DMS153 (cell line): ENCODE results near the gene KRTAP9-7.
"Not testable (repeated sequence)": the region's sequence is repeated elsewhere in the genome, so short reads cannot be mapped to it uniquely, and the experiment has no call there.

Experiments used
- DNase-seq: peaks from one replicate; lab custom pipeline; 2025; lab: John Stamatoyannopoulos, UW

The KRTAP9-7 gene

DNA sequence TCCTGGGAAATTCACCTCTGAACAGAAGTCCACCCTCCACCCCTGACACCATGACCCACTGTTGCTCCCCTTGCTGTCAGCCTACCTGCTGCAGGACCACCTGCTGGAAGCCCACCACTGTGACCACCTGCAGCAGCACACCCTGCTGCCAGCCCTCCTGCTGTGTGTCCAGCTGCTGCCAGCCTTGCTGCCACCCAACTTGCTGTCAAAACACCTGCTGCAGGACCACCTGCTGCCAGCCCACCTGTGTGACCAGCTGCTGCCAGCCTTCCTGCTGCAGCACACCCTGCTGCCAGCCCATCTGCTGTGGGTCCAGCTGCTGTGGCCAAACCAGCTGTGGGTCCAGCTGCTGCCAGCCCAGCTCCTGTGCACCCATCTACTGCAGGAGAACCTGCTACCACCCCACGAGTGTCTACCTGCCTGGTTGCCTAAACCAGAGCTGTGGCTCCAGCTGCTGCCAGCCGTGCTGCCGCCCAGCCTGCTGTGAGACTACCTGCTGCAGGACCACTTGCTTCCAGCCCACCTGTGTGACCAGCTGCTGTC lies at the start of gene KRTAP9-7:
Gene KRTAP9-7 (plus strand): TSS at position 51 of the 543 bp plus-strand sequence. CDS start 0 bp downstream, at position 51.
- not testable (repeated sequence) for DNase-seq

DNA sequence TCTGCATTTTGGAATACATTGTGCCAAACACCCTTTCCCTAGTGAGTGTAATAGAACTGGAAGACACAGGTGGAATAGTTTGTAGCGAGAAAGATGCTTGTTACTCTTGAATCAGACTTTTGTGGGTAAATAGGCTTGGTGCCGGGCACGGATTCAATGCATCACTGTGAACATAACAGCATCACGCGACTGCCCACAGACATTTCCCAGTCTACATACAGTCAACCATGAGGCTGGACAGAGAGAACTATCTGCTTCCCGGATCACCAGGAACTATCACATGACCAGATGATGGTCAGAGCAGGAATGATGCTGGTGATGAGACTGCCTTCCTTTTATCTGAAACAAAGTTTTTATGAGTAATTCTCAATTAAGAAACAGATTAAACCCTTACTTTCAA lies 49.4 kb upstream of the KRTAP9-7 start:
- no peak for DNase-seq

- DNase-seq, result not testable (repeated sequence)
Measured at GRCh38 chr17:41226598-41227095, 48.9 kb upstream of the KRTAP9-7 start, which contains the start of gene KRTAP9-2. Gene KRTAP9-2, plus strand, starts transcription at chr17:41226648. Its CDS starts 7 bp downstream, at chr17:41226655.

GRCh38 chr17:41230094-41230493 lies 45.4 kb upstream of the KRTAP9-7 start:
- DNase-seq, result no peak

DNA sequence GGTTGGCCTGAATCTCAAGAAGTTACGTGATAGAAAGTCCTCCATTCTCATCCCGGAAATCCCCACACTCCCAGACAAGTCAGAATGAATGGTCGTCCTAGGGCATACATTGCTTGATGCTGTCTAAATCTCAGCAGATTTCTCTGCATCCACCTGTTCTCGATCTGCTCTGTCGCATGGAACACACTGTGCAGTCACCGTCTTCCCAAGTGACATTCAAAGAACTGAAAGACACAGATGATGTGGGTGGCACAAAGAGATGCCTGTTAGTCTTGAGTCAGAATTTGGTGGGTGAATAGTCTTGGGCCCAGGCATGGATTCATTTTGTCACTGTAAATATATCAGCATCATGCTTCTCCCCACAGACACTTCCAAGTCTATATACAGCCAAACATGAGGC lies 43.8 kb upstream of the KRTAP9-7 start:
- DNase-seq, result no peak

GRCh38 chr17:41232399-41233105 lies 42.9 kb upstream of the KRTAP9-7 start, which contains the start of gene KRTAP9-3:
Gene KRTAP9-3, plus strand, starts transcription at chr17:41232449. Its CDS starts 53 bp downstream, at chr17:41232502.
- peak; percentile 51 for DNase-seq

GRCh38 chr17:41237116-41237515 lies 38.4 kb upstream of the KRTAP9-7 start:
- not testable (repeated sequence) for DNase-seq

DNA sequence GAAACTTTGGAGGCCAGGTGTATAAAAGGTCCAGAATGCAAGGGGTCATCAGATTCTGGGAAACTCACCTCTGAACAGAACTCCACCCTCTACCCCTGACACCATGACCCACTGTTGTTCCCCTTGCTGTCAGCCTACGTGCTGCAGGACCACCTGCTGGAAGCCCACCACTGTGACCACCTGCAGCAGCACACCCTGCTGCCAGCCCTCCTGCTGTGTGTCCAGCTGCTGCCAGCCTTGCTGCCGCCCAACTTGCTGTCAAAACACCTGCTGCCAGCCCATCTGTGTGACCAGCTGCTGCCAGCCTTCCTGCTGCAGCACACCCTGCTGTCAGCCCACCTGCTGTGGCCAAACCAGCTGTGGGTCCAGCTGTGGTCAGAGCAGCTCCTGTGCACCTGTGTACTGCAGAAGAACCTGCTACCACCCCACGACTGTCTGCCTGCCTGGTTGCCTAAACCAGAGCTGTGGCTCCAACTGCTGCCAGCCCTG lies 37.5 kb upstream of the KRTAP9-7 start, which contains the start of gene KRTAP9-8:
Gene KRTAP9-8 (plus strand): TSS at position 51 of the 489 bp plus-strand sequence. CDS start 53 bp downstream, at position 104.
- DNase-seq, result peak; percentile 12

DNA sequence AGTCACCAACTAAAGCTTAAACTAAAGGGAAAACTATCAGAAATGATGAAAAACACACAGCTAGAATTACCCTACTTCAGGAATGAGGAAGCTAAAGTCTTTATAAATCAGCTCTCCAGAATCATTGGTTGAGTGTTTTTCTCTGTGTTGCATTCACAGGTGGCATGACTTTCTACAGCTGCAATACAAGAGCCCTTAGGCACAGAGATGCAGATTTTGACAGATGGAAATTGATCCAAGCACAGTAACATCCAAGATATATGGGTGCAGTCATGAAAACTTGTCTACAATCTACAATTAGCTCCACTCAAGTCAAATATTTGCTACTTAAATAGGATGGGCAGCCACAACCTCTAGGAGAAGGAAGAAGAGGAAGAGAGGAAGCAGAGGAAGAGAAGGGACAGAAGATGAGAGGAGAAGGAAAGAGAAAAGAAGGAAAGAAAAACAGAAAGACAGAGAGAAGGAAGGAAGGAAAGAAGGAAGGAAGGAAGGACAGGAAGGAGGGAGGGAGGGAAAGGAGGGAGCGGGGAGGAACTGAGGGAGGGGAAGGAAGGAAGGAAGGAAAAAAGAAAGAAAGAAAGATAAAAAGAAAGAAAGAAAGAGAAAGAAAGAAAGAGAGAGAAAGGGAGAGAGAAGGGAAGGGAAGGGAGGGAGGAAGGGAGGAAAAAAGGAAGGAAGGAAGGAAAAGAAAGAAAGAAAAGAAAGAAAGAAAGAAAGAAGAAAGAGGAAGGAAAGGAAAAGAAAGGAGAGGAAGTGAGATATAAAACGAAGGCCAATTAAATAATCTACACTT lies 28.3 kb upstream of the KRTAP9-7 start:
- not testable (repeated sequence) for DNase-seq

DNA sequence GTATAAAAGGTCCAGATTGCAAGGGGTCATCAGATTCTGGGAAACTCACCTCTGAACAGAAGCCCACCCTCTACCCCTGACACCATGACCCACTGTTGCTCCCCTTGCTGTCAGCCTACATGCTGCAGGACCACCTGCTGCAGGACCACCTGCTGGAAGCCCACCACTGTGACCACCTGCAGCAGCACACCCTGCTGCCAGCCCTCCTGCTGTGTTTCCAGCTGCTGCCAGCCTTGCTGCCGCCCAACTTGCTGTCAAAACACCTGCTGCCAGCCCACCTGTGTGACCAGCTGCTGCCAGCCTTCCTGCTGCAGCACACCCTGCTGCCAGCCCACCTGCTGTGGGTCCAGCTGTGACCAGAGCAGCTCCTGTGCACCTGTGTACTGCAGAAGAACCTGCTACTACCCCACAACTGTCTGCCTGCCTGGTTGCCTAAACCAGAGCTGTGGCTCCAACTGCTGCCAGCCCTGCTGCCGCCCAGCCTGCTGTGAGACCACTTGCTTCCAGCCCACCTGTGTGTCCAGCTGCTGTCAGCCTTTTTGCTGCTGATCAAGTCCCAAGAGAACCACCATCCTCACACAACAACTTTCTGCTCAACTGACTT lies 25.8 kb upstream of the KRTAP9-7 start, which contains the start of gene KRTAP9-4:
Gene KRTAP9-4 (plus strand): TSS at position 51 of the 604 bp plus-strand sequence. CDS start 34 bp downstream, at position 85.
- not testable (repeated sequence) for DNase-seq

DNA sequence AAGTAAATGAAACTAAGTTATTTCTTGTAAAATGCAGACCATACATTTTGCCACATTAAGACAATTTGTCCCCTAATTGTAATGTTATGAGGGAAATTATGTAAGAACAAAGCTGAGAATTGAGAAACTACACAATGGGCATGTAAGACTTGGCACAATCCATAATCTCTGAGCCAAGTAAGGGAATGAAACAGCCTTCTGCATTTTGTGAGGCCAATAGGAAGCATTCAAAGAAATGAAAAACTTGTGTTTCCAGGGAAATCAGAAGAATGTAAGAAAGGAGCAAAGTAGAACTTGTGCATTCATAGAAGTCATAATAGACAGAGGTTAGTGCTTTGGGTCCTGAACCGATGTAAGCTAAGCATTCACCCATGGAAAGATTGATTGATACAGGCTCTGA lies 24.2 kb upstream of the KRTAP9-7 start:
- DNase-seq, result no peak

GRCh38 chr17:41254861-41255260 lies 20.6 kb upstream of the KRTAP9-7 start:
- no peak for DNase-seq

DNA sequence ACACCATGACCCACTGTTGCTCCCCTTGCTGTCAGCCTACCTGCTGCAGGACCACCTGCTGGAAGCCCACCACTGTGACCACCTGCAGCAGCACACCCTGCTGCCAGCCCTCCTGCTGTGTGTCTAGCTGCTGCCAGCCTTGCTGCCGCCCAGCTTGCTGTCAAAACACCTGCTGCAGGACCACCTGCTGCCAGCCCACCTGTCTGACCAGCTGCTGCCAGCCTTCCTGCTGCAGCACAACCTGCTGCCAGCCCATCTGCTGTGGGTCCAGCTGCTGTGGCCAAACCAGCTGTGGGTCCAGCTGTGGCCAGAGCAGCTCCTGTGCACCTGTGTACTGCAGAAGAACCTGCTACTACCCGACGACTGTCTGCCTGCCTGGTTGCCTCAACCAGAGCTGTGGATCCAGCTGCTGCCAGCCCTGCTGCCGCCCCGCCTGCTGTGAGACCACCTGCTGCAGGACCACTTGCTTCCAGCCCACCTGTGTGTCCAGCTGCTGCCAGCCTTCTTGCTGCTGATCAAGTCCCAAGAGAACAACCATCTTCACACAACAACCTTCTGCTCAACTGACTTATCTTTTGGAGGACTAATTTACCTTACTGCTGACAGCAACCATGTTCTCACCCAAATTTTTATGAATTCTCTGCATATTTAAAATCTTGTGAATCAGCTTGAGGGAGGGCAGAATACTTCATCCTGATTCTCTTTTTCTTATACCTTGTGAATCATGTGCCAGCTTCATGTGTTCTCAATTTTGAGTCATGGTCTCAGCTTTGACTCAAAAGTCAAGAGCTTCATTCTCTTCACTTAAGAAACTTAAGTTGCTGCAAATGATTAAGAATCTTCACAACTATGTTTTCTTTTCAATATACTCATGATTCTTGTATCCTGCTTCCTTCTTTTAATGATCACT lies 19.9 kb upstream of the KRTAP9-7 start, which contains the start of gene KRTAP9-9:
Gene KRTAP9-9 (plus strand): TSS at position 4 of the 910 bp plus-strand sequence.
- not testable (repeated sequence) for DNase-seq

- no peak for DNase-seq
Measured at GRCh38 chr17:41256291-41256685, 19.2 kb upstream of the KRTAP9-7 start.

- DNase-seq, result no peak
Measured at GRCh38 chr17:41258406-41258805, 17.1 kb upstream of the KRTAP9-7 start.

GRCh38 chr17:41263212-41263611 lies 12.3 kb upstream of the KRTAP9-7 start:
- no peak for DNase-seq

DNA sequence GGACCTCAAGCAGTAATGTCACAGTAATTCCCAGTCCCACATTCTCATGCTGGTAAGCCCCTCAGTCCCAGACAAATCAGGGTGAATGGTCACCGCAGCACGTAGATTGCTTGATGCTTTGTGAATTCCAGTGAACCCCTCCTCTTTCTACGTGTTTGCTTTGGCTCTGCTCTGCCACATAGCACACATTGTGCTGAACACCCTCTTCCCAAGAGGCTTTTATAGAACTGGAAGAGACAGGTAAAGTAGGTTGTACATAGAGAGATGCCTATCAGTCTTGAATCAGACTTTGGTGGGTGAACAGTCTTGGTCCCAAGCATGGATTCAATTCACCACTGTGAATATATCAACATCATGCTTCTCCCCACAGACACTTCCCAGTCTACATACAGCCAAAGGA lies 10.9 kb upstream of the KRTAP9-7 start:
- no peak for DNase-seq

GRCh38 chr17:41265078-41265477 lies 10.4 kb upstream of the KRTAP9-7 start, which contains the start of gene KRTAP9-6:
Gene KRTAP9-6, plus strand, starts transcription at chr17:41265378. Its CDS starts 0 bp downstream, at chr17:41265378.
- no peak for DNase-seq

- no peak for DNase-seq
Measured at GRCh38 chr17:41267711-41268110, 7.8 kb upstream of the KRTAP9-7 start.

DNA sequence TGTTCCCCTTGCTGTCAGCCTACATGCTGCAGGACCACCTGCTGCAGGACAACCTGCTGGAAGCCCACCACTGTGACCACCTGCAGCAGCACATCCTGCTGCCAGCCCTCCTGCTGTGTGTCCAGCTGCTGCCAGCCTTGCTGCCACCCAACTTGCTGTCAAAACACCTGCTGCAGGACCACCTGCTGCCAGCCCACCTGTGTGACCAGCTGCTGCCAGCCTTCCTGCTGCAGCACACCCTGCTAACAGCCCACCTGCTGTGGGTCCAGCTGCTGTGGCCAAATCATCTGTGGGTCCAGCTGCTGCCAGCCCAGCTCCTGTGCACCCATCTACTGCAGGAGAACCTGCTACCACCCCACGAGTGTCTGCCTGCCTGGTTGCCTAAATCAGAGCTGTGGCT lies 4.2 kb upstream of the KRTAP9-7 start:
- not testable (repeated sequence) for DNase-seq
